T-cell (primary cell): ENCODE measurements around the gene ZNF611. TPM values are rescaled to one million over a fixed set of nuclear protein-coding genes. Genes with fewer than 3 reads are reported as not detected.
"Not testable (repeated sequence)": the region's sequence is repeated elsewhere in the genome, so short reads cannot be mapped to it uniquely, and the experiment has no call there.

Experiments
- ATAC-seq, 4 experiments: fragments of 200-7000 bp in 3 of 4; fragments of 150-1000 bp in 1 of 4; cut with Tn5 transposase; replicated peaks in 1 of 4; 1 replicate in 3 of 4; 2 replicates in 1 of 4; pipeline ENCODE4 v1.10.0; 2021; ENCODE audit warnings: moderate library complexity in 3 of 4, mild to moderate bottlenecking in 2 of 4, moderate number of reproducible peaks in 1 of 4
- CTCF ChIA-PET, 2 donors: fragments of 300-600 bp; sonication (Branson Sonifier 250); formaldehyde crosslinking; loops; one replicate each; lab custom pipeline; 2022; ENCODE audit warnings: antibody characterized with exemption in 2 of 2; lab: Charles Lee
- POLR2A ChIA-PET, 2 donors: fragments of 300-600 bp; sonication (Branson Sonifier 250); formaldehyde crosslinking; loops; one replicate each; lab custom pipeline; 2022; ENCODE audit warnings: antibody characterized with exemption in 2 of 2; lab: Charles Lee
- DNase-seq, 35 experiments: peaks; one replicate each; pipeline versions ENCODE4 v3.0.0 to v3.0.0-alpha.2; 2013 to 2023
- H3K27ac ChIP-seq: one replicate; pipeline ENCODE4 v1.5.1; 2013; ENCODE audit warnings: low read length
- H3K27me3 ChIP-seq, 2 experiments: replicated peaks in 1 of 2; 1 replicate in 1 of 2; 2 replicates in 1 of 2; pipeline versions ENCODE4 v1.6.1 to v1.7.0; 2013; ENCODE audit warnings: low read length in 1 of 2, mixed read lengths in 1 of 2; ENCODE audit not compliant: control insufficient read depth in 2 of 2, insufficient read depth in 2 of 2; ENCODE audit errors: extremely low read depth in 1 of 2
- H3K36me3 ChIP-seq, 2 donors: 1 replicate in 1 of 2; 2 replicates in 1 of 2; pipeline versions ENCODE4 v1.6.1 to v1.7.0; 2013; ENCODE audit warnings: low read length in 1 of 2; ENCODE audit not compliant: control insufficient read depth in 2 of 2, insufficient read depth in 1 of 2; ENCODE audit errors: extremely low read depth in 1 of 2
- H3K4me1 ChIP-seq, 2 experiments: 1 replicate in 1 of 2; 2 replicates in 1 of 2; pipeline versions ENCODE4 v1.6.1 to v1.7.0; 2013; ENCODE audit warnings: low read length in 2 of 2, mixed read lengths in 1 of 2; ENCODE audit not compliant: insufficient read depth in 2 of 2, control insufficient read depth in 1 of 2; ENCODE audit errors: extremely low read depth in 1 of 2
- H3K4me3 ChIP-seq, 2 donors: 1 replicate in 1 of 2; 2 replicates in 1 of 2; pipeline versions ENCODE4 v1.5.1 to v1.7.0; 2013; ENCODE audit warnings: mild to moderate bottlenecking in 2 of 2, low read length in 1 of 2, moderate library complexity in 1 of 2; ENCODE audit not compliant: control insufficient read depth in 1 of 2; ENCODE audit errors: extremely low read depth in 1 of 2
- H3K9me3 ChIP-seq: 2 replicates; pipeline ENCODE4 v1.7.0; 2013
- H3K27ac Mint-ChIP-seq, 2 donors: one replicate each; pipeline ENCODE4 v1.8.0; 2020 to 2021; ENCODE audit warnings: mild to moderate bottlenecking in 2 of 2, mixed read lengths in 2 of 2
- H3K27me3 Mint-ChIP-seq, 2 donors: one replicate each; pipeline ENCODE4 v1.8.0; 2021 to 2022; ENCODE audit warnings: mixed read lengths in 2 of 2
- H3K36me3 Mint-ChIP-seq: one replicate; pipeline ENCODE4 v1.8.0; 2021; ENCODE audit warnings: mixed read lengths
- H3K4me1 Mint-ChIP-seq, 3 donors: one replicate each; pipeline ENCODE4 v1.8.0; 2020 to 2022; ENCODE audit warnings: mixed read lengths in 3 of 3, mild to moderate bottlenecking in 1 of 3
- H3K4me3 Mint-ChIP-seq, 3 donors: one replicate each; pipeline ENCODE4 v1.8.0; 2020 to 2022; ENCODE audit warnings: mild to moderate bottlenecking in 3 of 3, mixed read lengths in 3 of 3, moderate library complexity in 3 of 3
- H3K9me3 Mint-ChIP-seq, 3 donors: one replicate each; pipeline ENCODE4 v1.8.0; 2020 to 2022; ENCODE audit warnings: mixed read lengths in 3 of 3
- WGBS: methylation state at CpG from one replicate; pipeline ENCODE4 v1.1.5; 2013; ENCODE audit warnings: missing lambda C conversion rate; ENCODE audit not compliant: insufficient coverage; 5-methylcytosine and 5-hydroxymethylcytosine counted together
- total RNA-seq, 35 experiments: library from RNA in 6 of 35; stranded (reverse) in 6 of 35; fragments of 120-200 nt in 1 of 35; gene quantifications; one replicate each; pipeline versions ENCODE4 v1.2.1 to v1.2.4 and lab custom pipeline; 2013 to 2026

Gene ZNF611
- total RNA-seq, 5 donors from 2014 or later (not counting 1 experiment from before 2014, with no cell fraction given): 31.5 to 46.2 (median 37.0) TPM

- DNase-seq, H3K9me3 ChIP-seq, ATAC-seq, H3K4me3 ChIP-seq, POLR2A ChIA-PET, CTCF ChIA-PET, H3K27me3 Mint-ChIP-seq, H3K27ac ChIP-seq, H3K4me3 Mint-ChIP-seq, H3K27me3 ChIP-seq: not testable (repeated sequence)
- WGBS: 100% methylated on average over 2 of the region's 3 CpGs
- peaks cover 5 to 22% (median 14%) of the 10 kb centered on the region in 3 donors for H3K4me1 Mint-ChIP-seq
- H3K4me1 ChIP-seq: peaks cover 2 to 12% of the 10 kb centered on the region in 2 experiments
- peaks cover 0 to 27% (median 26%) of the 10 kb centered on the region in 3 donors for H3K9me3 Mint-ChIP-seq
- H3K36me3 ChIP-seq: peaks cover 10 to 70% of the 10 kb centered on the region in 2 donors
- H3K36me3 Mint-ChIP-seq: peaks cover 82% of the 10 kb centered on the region
- H3K27ac Mint-ChIP-seq: peak overlapping the region in 1 of 2 donors; percentile 56
These were observed 23.2 kb downstream of the ZNF611 start for GRCh38 chr19:52711661-52712060.

- WGBS: no CpG with 5 or more reads among the region's 3 CpGs
- Mint-ChIP-seq H3K36me3 (peaks cover 91% of the 10 kb centered on the region), H3K4me1 (peaks cover 0 to 11% (median 6%) of the 10 kb centered on the region in 3 donors), H3K9me3 (peaks cover 6 to 37% (median 33%) of the 10 kb centered on the region in 3 donors), H3K27me3 (no peaks in the 10 kb centered on the region), H3K27ac (no peak overlapping the region), H3K4me3 (no peak overlapping the region)
- ATAC-seq: no peak
- Histone ChIP-seq H3K27me3 (no peaks in the 10 kb centered on the region), H3K4me3 (no peak overlapping the region), H3K4me1 (peaks cover 2 to 6% of the 10 kb centered on the region in 2 experiments), H3K27ac (no peak overlapping the region), H3K36me3 (peaks cover 10 to 81% of the 10 kb centered on the region in 2 donors), H3K9me3 (peaks cover 3% of the 10 kb centered on the region)
- CTCF ChIA-PET: interaction anchor here in 1 of 2 donors (0.7 kb wide), 1 partner anchor 511 kb away, joined by 8 read pairs; no protein-coding TSS in a partner anchor
- DNase-seq: no peak
- POLR2A ChIA-PET: no interaction called here
These were observed 24.3 kb downstream of the ZNF611 start for GRCh38 chr19:52710538-52710937.

GRCh38 chr19:52705615-52706014 lies 29.2 kb downstream of the ZNF611 start:
- H3K27me3 Mint-ChIP-seq, H3K4me1 ChIP-seq, ATAC-seq, H3K4me1 Mint-ChIP-seq, H3K27ac Mint-ChIP-seq, DNase-seq, H3K27me3 ChIP-seq, H3K4me3 Mint-ChIP-seq, H3K27ac ChIP-seq, CTCF ChIA-PET, POLR2A ChIA-PET, H3K4me3 ChIP-seq: not testable (repeated sequence)
- Mint-ChIP-seq H3K36me3 (peaks cover 62% of the 10 kb centered on the region), H3K9me3 (peaks cover 18 to 57% (median 44%) of the 10 kb centered on the region in 3 donors)
- Histone ChIP-seq H3K36me3 (peaks cover 1 to 46% of the 10 kb centered on the region in 2 donors), H3K9me3 (peaks cover 11% of the 10 kb centered on the region)
- no CpG with 5 or more reads among the region's 3 CpGs for WGBS

GRCh38 chr19:52703917-52704316 lies 30.9 kb downstream of the ZNF611 start:
- Mint-ChIP-seq H3K27ac (no peak overlapping the region), H3K4me3 (no peak overlapping the region), H3K36me3 (peaks cover 51% of the 10 kb centered on the region), H3K27me3 (no peaks in the 10 kb centered on the region), H3K4me1 (no peaks in the 10 kb centered on the region), H3K9me3 (peaks cover 18 to 63% (median 51%) of the 10 kb centered on the region in 3 donors)
- Histone ChIP-seq H3K4me3 (no peak overlapping the region), H3K4me1 (no peaks in the 10 kb centered on the region), H3K27me3 (no peaks in the 10 kb centered on the region), H3K27ac (no peak overlapping the region), H3K9me3 (peaks cover 11% of the 10 kb centered on the region), H3K36me3 (peaks cover 0 to 34% of the 10 kb centered on the region in 2 donors)
- 100% methylated on average over 2 of the region's 4 CpGs for WGBS
- ATAC-seq: no peak
- ChIA-PET CTCF (no interaction called here), POLR2A (no interaction called here)
- DNase-seq: no peak

- 94% methylated on average over 6 of the region's 7 CpGs for WGBS
- no peaks in the 10 kb centered on the region for H3K27me3 Mint-ChIP-seq
- Histone ChIP-seq H3K36me3 (peaks cover 0 to 3% of the 10 kb centered on the region in 2 donors), H3K27me3 (no peaks in the 10 kb centered on the region), H3K4me3 (no peak overlapping the region), H3K4me1 (no peaks in the 10 kb centered on the region), H3K9me3 (peaks cover 9% of the 10 kb centered on the region), H3K27ac (no peak overlapping the region)
- ChIA-PET CTCF (no interaction called here), POLR2A (no interaction called here)
- H3K4me1 Mint-ChIP-seq: peaks cover 0 to 2% (median 0%) of the 10 kb centered on the region in 3 donors
- ATAC-seq (no peak), DNase-seq (no peak)
- H3K27ac Mint-ChIP-seq: no peak overlapping the region
- peaks cover 14 to 43% (median 40%) of the 10 kb centered on the region in 3 donors for H3K9me3 Mint-ChIP-seq
- H3K36me3 Mint-ChIP-seq: peaks cover 21% of the 10 kb centered on the region
- no peak overlapping the region for H3K4me3 Mint-ChIP-seq
These were observed 34.2 kb downstream of the ZNF611 start for GRCh38 chr19:52700673-52701072.

- H3K9me3 Mint-ChIP-seq: peaks cover 3 to 32% (median 29%) of the 10 kb centered on the region in 3 donors
- H3K27ac ChIP-seq, H3K4me1 ChIP-seq, POLR2A ChIA-PET, H3K36me3 Mint-ChIP-seq, H3K27ac Mint-ChIP-seq, CTCF ChIA-PET, H3K4me3 Mint-ChIP-seq, H3K36me3 ChIP-seq, ATAC-seq, H3K4me3 ChIP-seq, H3K27me3 ChIP-seq, H3K4me1 Mint-ChIP-seq, H3K9me3 ChIP-seq, H3K27me3 Mint-ChIP-seq: not testable (repeated sequence)
- peak in 1 of 35 experiments; percentile 30 for DNase-seq
- WGBS: 87% methylated on average over 4 of the region's 5 CpGs
These were observed 35.3 kb downstream of the ZNF611 start for GRCh38 chr19:52699555-52699954.
